GM18517 (cell line): ENCODE data around the gene MEGF6.

Source experiments
- ATAC-seq: cut with Tn5 transposase; IDR thresholded peaks from one replicate; pipeline ENCODE4 v1.9.1; 2021; ENCODE audit warnings: mild to moderate bottlenecking, moderate library complexity; ENCODE audit not compliant: unreplicated experiment

The MEGF6 gene

DNA sequence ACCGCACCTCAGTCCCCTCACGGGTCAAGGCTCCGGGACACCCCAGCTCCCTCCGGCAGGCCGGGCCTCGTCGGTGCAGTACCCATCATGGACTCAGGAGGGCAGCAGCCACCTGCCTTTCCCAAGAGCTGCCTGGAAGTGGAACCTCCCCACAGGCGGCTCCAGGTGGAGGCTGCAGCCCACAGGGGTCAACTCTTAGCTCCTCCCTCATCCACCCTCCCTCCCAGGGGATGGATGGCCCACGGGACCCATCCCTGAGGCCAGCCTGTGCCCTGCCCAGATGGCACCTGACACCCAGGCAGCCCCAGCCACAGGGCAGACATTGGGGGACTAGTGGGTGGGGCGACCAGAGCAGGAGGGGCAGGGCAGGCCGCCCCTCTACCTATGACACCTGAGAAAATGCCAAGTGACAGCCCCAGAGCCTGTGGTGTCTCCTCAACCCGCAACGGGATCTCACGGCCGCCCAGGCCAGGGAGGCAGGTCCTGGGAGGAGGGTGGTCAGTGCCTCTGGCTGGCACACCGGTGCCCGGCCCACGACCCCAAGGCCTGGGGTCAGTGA, 158.0 kb downstream of the MEGF6 start:
- no peak for ATAC-seq

DNA sequence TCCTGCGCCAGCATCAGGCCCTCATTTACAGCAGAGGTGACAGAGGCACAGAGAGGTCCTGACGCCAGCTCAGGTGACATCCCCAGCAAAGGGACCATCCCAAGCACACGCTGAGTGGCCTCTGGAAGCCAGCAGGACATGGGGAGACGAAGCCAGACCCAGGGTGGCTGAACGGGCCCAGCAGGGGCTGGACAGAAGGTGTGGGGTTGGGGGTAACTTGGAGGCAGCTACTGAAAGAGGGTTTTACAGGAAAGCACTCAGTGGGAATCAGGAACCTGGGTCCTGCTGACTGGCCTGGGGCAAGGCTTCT, 158.5 kb downstream of the MEGF6 start:
- ATAC-seq: no peak

- ATAC-seq: no peak
Observed at GRCh38 chr1:3451994-3452865, 159.1 kb downstream of the MEGF6 start.

GRCh38 chr1:3450983-3451382, 160.3 kb downstream of the MEGF6 start:
- ATAC-seq: no peak

DNA sequence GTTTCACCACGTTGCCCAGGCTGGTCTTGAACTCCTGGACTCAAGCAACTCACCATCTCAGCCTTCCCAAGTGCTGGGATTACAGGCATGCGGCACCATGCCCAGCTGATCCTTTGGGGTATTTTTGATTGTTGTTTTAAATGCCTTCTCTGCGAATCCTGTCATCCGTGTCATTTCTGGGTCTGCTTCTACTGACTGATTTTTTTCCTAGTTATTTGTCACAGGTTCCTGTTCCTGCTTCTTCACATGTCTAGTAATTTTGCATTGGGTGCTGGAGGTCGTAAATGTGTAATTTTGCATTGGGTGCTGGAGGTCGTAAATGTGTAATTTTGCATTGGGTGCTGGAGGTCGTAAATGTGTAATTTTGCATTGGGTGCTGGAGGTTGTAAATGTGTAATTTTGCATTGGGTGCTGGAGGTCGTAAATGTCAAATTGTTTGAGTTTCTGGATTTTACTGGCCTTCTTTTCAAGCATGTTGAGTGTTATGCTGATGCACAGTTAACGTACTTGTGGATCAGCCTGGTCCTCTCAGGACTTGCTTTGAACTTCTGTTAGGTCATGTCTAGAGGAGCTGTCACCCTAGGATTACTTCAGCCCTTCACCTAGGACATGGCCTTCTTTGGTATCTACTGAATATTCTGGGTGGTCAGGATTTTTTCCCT, 161.0 kb downstream of the MEGF6 start:
- ATAC-seq: no peak

DNA sequence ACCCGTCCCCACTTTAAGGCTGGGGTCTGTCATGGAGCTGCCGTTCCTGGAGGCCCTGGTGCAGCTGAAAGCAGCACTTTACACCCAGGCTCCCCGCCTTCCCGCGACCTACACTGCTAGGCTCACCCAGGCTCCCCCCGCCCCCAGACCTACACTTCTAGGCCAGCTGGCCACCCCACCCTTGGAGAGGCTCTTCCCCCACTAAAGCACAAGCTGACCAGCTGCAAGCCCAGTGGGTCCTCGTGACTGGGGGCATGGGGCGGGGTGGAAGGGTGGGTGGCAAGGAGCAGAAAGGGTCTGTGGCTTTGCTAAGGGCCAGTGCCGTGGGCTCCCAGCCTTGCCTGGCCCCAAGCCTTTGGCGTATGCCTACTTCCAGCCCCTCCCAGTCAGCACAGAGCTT, 166.6 kb downstream of the MEGF6 start:
- ATAC-seq: no peak

DNA sequence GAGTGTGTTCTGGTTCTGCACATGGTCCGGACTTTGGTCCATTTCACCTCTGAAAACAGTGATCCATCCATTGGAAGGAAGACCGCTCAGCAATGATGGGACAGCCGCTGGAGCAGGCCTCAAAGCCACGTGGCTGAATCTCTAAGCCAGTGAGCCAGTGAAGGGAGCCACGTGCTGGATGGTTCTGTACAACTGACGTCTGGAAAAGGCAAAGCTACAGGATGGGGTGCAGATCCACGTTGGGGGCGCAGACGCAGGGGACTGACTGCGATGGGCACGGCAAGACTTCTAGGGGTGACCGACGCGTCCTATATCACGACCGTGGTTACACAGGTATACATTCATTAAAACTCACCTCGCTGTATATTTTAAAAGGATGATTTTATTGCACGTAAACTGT, 167.0 kb downstream of the MEGF6 start:
- no peak for ATAC-seq

DNA sequence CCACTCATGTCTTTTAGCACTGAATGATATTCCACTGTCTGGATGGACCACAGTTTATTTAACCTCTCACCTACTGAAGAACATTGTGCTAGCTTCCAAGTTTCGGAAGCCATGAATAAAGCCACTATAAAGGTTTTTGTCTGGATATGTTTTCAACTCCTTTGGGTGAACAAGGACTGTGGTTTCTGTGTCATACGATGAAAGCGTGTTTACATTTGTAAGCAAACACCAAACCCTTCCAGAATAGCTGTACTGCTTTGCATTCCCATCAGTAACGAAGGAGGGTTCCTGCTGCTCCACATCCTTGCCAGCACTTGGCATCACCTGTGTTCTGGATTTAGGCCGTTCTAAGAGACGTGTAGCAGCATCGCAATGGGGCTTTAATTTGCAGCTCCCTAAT, 167.5 kb downstream of the MEGF6 start:
- ATAC-seq: no peak

DNA sequence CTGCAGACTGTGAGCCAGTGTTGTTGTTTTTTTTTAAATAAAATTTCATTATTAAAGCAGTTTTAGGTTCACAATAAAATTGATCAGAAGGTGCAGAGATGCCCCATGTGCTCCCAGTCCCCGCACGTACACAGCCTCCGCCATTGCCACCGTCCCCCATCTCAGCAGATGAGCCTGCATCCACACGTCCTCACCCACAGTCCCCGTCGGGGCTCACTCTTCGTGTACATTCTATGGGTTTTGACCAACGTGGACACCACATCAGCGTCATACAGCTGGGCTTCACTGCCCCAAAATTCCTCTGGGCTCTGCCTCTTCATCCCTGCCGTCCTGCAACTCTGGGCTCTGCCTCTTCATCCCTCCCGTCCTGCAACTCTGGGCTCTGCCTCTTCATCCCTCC, 168.4 kb downstream of the MEGF6 start:
- no peak for ATAC-seq

GRCh38 chr1:3442331-3442730, 169.0 kb downstream of the MEGF6 start:
- ATAC-seq: no peak

GRCh38 chr1:3441880-3442279, 169.4 kb downstream of the MEGF6 start:
- no peak for ATAC-seq

GRCh38 chr1:3441410-3441847, 169.9 kb downstream of the MEGF6 start:
- ATAC-seq: no peak

- ATAC-seq: no peak
Observed at GRCh38 chr1:3440711-3441409, 170.4 kb downstream of the MEGF6 start.

- ATAC-seq: no peak
Observed at GRCh38 chr1:3440300-3440681, 171.0 kb downstream of the MEGF6 start.
